WTC11 (cell line): ENCODE results near the gene ITGA3.

Experiments
- TF ChIP-seq, protein P1 (sequence below): fragments of 200-600 bp; IDR thresholded peaks from 2 replicates; pipeline ENCODE4 v1.8.0; 2022; ENCODE audit warnings: antibody characterized with exemption
- TF ChIP-seq, protein P2 (sequence below): sonication (generic); formaldehyde crosslinking; IDR thresholded peaks from 2 replicates; pipeline ENCODE4 v1.8.1; 2023; ENCODE audit warnings: mild to moderate bottlenecking, missing genetic modification reagents

GRCh38 chr17:50076221-50076590 is 20.3 kb downstream of the ITGA3 start:
- TF ChIP-seq, protein P1, sequence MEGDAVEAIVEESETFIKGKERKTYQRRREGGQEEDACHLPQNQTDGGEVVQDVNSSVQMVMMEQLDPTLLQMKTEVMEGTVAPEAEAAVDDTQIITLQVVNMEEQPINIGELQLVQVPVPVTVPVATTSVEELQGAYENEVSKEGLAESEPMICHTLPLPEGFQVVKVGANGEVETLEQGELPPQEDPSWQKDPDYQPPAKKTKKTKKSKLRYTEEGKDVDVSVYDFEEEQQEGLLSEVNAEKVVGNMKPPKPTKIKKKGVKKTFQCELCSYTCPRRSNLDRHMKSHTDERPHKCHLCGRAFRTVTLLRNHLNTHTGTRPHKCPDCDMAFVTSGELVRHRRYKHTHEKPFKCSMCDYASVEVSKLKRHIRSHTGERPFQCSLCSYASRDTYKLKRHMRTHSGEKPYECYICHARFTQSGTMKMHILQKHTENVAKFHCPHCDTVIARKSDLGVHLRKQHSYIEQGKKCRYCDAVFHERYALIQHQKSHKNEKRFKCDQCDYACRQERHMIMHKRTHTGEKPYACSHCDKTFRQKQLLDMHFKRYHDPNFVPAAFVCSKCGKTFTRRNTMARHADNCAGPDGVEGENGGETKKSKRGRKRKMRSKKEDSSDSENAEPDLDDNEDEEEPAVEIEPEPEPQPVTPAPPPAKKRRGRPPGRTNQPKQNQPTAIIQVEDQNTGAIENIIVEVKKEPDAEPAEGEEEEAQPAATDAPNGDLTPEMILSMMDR, result no peak
- TF ChIP-seq, protein P2, sequence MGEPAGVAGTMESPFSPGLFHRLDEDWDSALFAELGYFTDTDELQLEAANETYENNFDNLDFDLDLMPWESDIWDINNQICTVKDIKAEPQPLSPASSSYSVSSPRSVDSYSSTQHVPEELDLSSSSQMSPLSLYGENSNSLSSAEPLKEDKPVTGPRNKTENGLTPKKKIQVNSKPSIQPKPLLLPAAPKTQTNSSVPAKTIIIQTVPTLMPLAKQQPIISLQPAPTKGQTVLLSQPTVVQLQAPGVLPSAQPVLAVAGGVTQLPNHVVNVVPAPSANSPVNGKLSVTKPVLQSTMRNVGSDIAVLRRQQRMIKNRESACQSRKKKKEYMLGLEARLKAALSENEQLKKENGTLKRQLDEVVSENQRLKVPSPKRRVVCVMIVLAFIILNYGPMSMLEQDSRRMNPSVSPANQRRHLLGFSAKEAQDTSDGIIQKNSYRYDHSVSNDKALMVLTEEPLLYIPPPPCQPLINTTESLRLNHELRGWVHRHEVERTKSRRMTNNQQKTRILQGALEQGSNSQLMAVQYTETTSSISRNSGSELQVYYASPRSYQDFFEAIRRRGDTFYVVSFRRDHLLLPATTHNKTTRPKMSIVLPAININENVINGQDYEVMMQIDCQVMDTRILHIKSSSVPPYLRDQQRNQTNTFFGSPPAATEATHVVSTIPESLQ (CRISPR knock-in tag), result no peak
